Tibial artery (tissue), 4 donors: ENCODE results near the gene XPO6.

Experiments
- DNase-seq, 2 donors: peaks; one replicate each; pipeline ENCODE4 v3.0.0-alpha.2; 2019
- H3K27ac ChIP-seq, 2 donors: fragments of 200-600 bp; sonication (generic) in 1 of 2; 1 replicate in 1 of 2; 2 replicates in 1 of 2; pipeline ENCODE4 v1.5.1; 2018 to 2019; ENCODE audit warnings: mild to moderate bottlenecking in 1 of 2
- H3K27me3 ChIP-seq, 2 donors: fragments of 200-600 bp; sonication (generic) in 1 of 2; one replicate each; pipeline versions ENCODE4 v1.5.1 to v1.6.0; 2016 to 2019
- H3K36me3 ChIP-seq, 3 donors: fragments of 200-600 bp; sonication (generic) in 2 of 3; one replicate each; pipeline ENCODE4 v1.5.1; 2016 to 2019; ENCODE audit warnings: mild to moderate bottlenecking in 2 of 3
- H3K4me1 ChIP-seq, 4 donors: fragments of 200-600 bp; sonication (generic) in 2 of 4; 1 replicate in 3 of 4; 2 replicates in 1 of 4; pipeline ENCODE4 v1.5.1; 2016 to 2019
- H3K4me3 ChIP-seq, 2 donors: fragments of 200-600 bp; sonication (generic) in 1 of 2; 1 replicate in 1 of 2; 2 replicates in 1 of 2; pipeline ENCODE4 v1.5.1; 2018 to 2019; ENCODE audit warnings: mild to moderate bottlenecking in 2 of 2
- H3K9me3 ChIP-seq, 3 donors: fragments of 200-600 bp; sonication (generic) in 1 of 3; one replicate each; pipeline ENCODE4 v1.5.1; 2016 to 2019
- CTCF ChIP-seq, 2 experiments: fragments of 200-600 bp in 1 of 2; fragments of 450-650 bp in 1 of 2; IDR thresholded peaks; one replicate each; pipeline ENCODE4 v1.5.1; 2017 to 2019; ENCODE audit warnings: antibody characterized with exemption in 2 of 2, mild to moderate bottlenecking in 1 of 2, moderate library complexity in 1 of 2
- intact Hi-C: fragments of 100-400 bp; cut with DNase I; formaldehyde crosslinking; loops from one replicate; pipeline ENCODE4 v1.15.0; 2023; ENCODE audit warnings: low total_unique reads

The XPO6 gene

GRCh38 chr16:28208824-28209223, 2.9 kb downstream of the XPO6 start:
- intact Hi-C loops: no loop called here
- DNase-seq: no peak
- H3K36me3 ChIP-seq: peaks cover 3 to 29% (median 12%) of the 10 kb centered on the region in 3 donors
- no peaks in the 10 kb centered on the region for H3K27me3 ChIP-seq
- H3K27ac ChIP-seq: no peak overlapping the region
- no peak overlapping the region for H3K4me3 ChIP-seq
- peaks cover 0 to 25% (median 14%) of the 10 kb centered on the region in 4 donors for H3K4me1 ChIP-seq
- no peak for TF ChIP-seq CTCF (IDR thresholded peaks at IDR 0.05)
- H3K9me3 ChIP-seq: no peaks in the 10 kb centered on the region

- no peak for TF ChIP-seq CTCF (IDR thresholded peaks at IDR 0.05)
- H3K27me3 ChIP-seq: no peaks in the 10 kb centered on the region
- no peak overlapping the region for H3K27ac ChIP-seq
- H3K36me3 ChIP-seq: peaks cover 4 to 32% (median 13%) of the 10 kb centered on the region in 3 donors
- H3K4me3 ChIP-seq: no peak overlapping the region
- DNase-seq: no peak
- H3K9me3 ChIP-seq: no peaks in the 10 kb centered on the region
- H3K4me1 ChIP-seq: peaks cover 0 to 25% (median 14%) of the 10 kb centered on the region in 4 donors
- intact Hi-C loops: no loop called here
These were observed 3.6 kb downstream of the XPO6 start for GRCh38 chr16:28208131-28208530.

GRCh38 chr16:28207399-28207798, 4.4 kb downstream of the XPO6 start:
- H3K27me3 ChIP-seq: no peaks in the 10 kb centered on the region
- no peak overlapping the region for H3K4me3 ChIP-seq
- intact Hi-C loops: no loop called here
- no peak overlapping the region for H3K27ac ChIP-seq
- H3K9me3 ChIP-seq: no peaks in the 10 kb centered on the region
- peaks cover 0 to 19% (median 12%) of the 10 kb centered on the region in 4 donors for H3K4me1 ChIP-seq
- TF ChIP-seq CTCF (IDR thresholded peaks at IDR 0.05): no peak
- DNase-seq: no peak
- peaks cover 9 to 39% (median 17%) of the 10 kb centered on the region in 3 donors for H3K36me3 ChIP-seq

- intact Hi-C loops: no loop called here
- TF ChIP-seq CTCF (IDR thresholded peaks at IDR 0.05): no peak
- peaks cover 23 to 52% (median 23%) of the 10 kb centered on the region in 3 donors for H3K36me3 ChIP-seq
- H3K9me3 ChIP-seq: no peaks in the 10 kb centered on the region
- no peak overlapping the region for H3K27ac ChIP-seq
- peaks cover 0 to 17% (median 11%) of the 10 kb centered on the region in 4 donors for H3K4me1 ChIP-seq
- H3K4me3 ChIP-seq: no peak overlapping the region
- DNase-seq: no peak
- no peaks in the 10 kb centered on the region for H3K27me3 ChIP-seq
These were observed 5.8 kb downstream of the XPO6 start for GRCh38 chr16:28205974-28206373.

GRCh38 chr16:28205117-28205899, 6.5 kb downstream of the XPO6 start:
- DNase-seq: no peak
- Histone ChIP-seq H3K9me3 (no peaks in the 10 kb centered on the region), H3K4me3 (no peak overlapping the region), H3K4me1 (peaks cover 0 to 11% (median 8%) of the 10 kb centered on the region in 4 donors), H3K27me3 (no peaks in the 10 kb centered on the region), H3K27ac (no peak overlapping the region), H3K36me3 (peaks cover 23 to 58% (median 28%) of the 10 kb centered on the region in 3 donors)
- intact Hi-C loops: no loop called here
- no peak for TF ChIP-seq CTCF (IDR thresholded peaks at IDR 0.05)
